NCI-H2171 (cell line): ENCODE measurements around the gene CFAP74.
"Not testable (repeated sequence)": the region's sequence is repeated elsewhere in the genome, so short reads cannot be mapped to it uniquely, and the experiment has no call there.

Source experiments
- DNase-seq: peaks from one replicate; lab custom pipeline; 2025; lab: John Stamatoyannopoulos, UW

The CFAP74 gene

DNA sequence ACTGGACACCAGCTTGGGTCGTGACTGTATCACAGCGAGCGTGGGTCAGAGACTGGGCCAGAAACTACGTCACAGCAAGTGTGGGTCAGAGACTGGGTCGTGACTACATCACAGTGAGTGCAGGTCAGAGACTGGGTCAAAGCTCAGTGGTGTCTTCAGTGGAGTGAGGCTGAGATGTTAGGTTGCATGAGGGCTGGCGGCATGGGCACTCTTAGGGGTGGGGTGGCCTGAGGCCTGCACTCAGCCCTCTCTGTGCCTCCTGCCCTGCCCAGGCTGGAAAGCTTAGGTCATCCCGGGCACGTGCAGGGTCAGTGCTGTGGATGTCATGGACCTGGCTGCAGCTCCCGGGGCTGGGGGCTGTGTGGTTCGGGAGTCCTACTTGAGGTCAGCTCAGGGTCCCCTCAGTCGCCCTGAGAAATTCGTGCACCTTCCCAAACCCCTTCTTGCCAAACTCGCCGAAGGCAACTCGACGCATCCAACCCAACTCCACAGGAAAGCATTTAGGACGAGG, 19.0 kb downstream of the CFAP74 start:
- no peak for DNase-seq

- DNase-seq, result no peak
Observed at GRCh38 chr1:1982379-1983232, 21.0 kb downstream of the CFAP74 start.

GRCh38 chr1:1981631-1982327, 21.8 kb downstream of the CFAP74 start:
- DNase-seq, result not testable (repeated sequence)

- no peak for DNase-seq
Observed at GRCh38 chr1:1981142-1981500, 22.5 kb downstream of the CFAP74 start.

DNA sequence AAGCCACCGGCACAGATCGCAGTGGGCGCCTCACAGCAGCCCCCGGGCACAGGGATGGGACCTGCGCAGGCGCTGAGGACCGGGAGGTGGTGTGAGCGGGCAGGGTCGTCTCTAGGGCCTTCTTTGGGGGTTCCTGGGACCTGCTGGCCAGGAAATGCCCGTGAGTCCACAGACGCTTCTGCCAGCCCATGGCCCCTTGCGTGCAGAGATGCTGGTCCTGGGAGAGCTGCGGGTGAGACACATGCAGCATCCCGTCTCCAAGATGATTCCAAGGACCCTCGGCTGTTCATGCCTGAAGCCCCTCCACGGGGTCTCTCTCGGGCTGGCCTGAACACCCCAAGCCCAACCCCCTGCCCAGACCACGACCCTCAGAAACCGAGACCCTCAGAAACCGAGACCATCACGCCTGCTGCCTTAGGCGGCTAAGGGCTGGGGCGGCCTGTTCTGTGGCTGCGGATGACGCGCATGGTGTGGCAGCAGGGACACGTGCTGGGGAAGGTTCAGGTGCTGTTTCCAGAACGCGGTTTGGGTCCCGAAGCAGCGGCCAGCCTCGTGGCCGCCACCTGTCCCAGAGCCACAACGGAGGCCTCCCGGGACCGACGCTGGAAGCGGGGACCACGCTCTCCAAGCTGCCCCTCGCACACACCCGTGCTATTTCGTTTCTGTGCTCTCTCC, 23.0 kb downstream of the CFAP74 start:
- DNase-seq, result no peak

GRCh38 chr1:1979482-1980165, 24.0 kb downstream of the CFAP74 start:
- no peak for DNase-seq

- not testable (repeated sequence) for DNase-seq
Observed at GRCh38 chr1:1978690-1979481, 24.7 kb downstream of the CFAP74 start.

- DNase-seq, result no peak
Observed at GRCh38 chr1:1978108-1978507, 25.5 kb downstream of the CFAP74 start.

- DNase-seq, result no peak
Observed at GRCh38 chr1:1976031-1976430, 27.6 kb downstream of the CFAP74 start.

DNA sequence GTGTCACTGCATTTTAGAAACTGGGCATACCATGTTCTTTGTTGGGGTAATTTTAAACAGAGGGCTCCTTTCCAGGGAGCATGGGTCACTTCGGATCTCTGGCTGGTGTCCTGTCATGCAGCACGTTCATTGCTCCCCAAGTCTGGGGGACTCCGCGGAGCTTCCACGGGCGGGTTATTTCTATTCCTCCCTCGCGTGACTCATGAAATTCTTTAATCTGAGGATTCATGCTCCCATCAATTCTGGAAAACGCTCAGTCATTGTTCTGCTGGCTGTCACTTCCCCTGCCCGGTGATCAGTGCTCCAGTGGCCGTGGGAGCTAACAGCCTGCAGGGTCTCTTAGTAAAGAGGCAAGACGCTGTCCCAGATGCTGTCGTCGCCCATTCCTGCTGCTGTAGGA, 28.1 kb downstream of the CFAP74 start:
- DNase-seq, result no peak

DNA sequence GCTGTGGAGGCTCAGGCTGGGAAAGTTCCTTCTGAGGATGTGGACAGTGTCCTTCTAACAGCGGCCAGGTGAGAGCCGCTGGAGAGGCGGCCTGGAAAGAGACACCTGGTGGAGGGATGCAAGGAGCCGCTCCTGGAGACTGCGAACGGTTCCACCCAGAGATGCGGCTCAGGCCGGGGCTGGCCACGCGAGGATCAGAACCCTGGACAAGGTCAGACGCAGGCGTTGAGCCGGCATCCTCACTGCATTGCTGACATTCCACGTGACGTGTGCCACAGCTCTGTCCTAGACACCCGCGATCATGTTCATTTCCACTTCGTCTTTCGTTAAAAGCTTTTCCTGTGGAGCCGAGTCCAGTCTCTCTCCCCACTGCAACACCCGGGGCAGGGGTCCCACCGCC, 28.8 kb downstream of the CFAP74 start:
- DNase-seq, result no peak

GRCh38 chr1:1973716-1974642, 29.6 kb downstream of the CFAP74 start:
- DNase-seq, result no peak

DNA sequence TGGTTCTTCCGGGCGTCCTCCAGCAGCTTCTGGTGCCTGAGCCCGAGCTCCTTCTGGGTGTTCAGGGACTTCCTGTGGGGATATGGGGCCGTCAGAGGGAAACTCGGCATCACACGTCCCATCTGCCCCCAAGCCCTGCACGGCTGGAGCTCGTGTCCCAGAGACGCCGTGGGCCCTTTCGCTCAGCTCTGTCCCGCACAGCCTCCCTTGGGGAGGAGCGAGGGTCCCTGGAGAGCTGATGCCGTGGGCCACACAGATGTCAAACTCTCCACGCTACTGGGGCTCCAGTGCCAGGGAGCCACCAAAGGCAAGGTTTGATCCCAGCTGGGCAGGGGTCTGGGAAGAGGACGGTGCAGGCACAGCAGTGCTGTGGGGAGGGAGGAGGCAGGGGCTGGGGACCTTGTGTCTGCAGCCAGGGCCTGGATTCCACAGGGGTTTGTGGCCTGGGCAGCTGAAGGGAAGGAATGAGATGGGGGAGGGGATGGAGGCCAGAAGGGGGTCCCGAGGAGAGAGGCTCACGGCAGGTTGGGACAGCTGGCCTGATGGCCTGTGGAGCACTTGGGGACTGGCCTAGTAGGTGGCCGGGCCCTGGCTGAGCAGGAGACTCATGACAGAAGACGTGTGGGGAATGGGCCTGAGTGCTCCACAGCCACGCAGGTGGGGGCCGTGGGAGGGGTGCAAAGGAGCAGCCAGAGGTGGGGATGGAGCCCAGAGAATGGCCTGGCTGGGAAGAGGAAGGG, 30.4 kb downstream of the CFAP74 start:
- DNase-seq, result no peak

- DNase-seq, result no peak
Observed at GRCh38 chr1:1971688-1972087, 31.9 kb downstream of the CFAP74 start.

- DNase-seq, result no peak
Observed at GRCh38 chr1:1971017-1971416, 32.6 kb downstream of the CFAP74 start.

- DNase-seq, result no peak
Observed at GRCh38 chr1:1969953-1970716, 33.5 kb downstream of the CFAP74 start.

DNA sequence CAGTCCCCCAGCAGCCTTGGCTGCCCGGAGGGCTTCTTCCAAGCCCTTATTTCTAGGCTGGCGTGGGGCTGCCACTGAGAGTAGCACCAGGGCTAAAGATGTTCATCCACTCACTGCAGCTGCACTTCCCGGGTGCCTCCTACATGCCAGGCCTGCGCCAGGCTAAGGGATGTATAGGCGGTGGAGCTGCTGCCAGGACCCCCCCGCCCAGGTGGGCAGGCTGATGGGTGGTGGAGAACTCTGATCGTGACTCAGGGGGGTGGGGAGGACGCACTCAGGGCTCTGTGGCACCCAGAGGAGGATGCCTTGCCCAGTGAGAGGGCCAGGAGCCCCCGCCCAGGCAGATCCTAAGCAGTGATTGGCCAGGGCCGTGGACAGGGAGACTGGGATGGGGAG, 34.1 kb downstream of the CFAP74 start:
- DNase-seq, result no peak

DNA sequence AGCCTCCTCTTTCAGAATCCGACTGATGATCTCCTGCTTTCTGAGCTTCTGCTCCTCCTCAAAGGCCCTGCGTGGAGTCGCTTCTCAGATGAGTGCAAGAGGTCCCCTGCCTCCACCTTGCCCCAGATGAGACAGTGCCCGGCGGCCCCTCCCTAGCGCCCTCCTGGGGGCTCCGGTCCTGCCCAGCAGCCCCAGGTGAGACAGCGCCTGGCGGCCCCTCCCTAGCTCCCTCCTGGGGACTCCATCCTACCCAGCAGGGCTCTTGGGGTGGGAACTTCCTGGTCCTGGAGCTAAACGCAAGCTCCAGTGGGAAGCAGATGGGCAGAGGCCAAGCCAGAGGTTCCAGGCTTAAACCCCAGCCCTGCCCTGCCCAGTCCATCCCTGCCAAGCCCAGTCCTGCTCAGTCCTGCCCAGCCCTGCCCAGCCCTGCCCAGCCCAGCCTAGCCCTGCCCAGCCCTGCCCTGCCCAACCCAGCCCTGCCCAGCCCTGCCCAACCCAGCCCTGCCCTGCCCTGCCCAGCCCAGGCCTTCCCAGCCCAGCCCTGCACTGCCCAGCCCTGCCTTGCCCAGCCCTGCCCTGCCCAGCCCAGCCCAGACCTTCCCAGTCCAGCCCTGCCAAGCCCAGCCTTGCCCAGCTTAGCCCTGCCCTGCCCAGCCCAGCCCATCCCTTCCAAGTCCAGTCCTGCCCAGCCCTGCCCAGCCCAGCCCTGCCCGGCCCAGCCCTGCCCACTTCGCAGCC, 34.6 kb downstream of the CFAP74 start:
- DNase-seq, result no peak
